Ecto neural progenitor cell (in vitro differentiated cells): ENCODE data around the gene RSAD2.
A peak's percentile ranks its signal among the peaks of the same experiment; 100 is the strongest.
"Not testable (repeated sequence)": the region's sequence is repeated elsewhere in the genome, so short reads cannot be mapped to it uniquely, and the experiment has no call there.

Experiments used
- DNase-seq: peaks from one replicate; pipeline ENCODE4 v3.0.0-alpha.2; 2018; ENCODE audit warnings: low spot score

RSAD2 gene

GRCh38 chr2:6864231-6864754 is 13.3 kb upstream of the RSAD2 start:
- no peak for DNase-seq

- DNase-seq, result no peak
Measured at GRCh38 chr2:6864923-6865345, 12.6 kb upstream of the RSAD2 start.

DNA sequence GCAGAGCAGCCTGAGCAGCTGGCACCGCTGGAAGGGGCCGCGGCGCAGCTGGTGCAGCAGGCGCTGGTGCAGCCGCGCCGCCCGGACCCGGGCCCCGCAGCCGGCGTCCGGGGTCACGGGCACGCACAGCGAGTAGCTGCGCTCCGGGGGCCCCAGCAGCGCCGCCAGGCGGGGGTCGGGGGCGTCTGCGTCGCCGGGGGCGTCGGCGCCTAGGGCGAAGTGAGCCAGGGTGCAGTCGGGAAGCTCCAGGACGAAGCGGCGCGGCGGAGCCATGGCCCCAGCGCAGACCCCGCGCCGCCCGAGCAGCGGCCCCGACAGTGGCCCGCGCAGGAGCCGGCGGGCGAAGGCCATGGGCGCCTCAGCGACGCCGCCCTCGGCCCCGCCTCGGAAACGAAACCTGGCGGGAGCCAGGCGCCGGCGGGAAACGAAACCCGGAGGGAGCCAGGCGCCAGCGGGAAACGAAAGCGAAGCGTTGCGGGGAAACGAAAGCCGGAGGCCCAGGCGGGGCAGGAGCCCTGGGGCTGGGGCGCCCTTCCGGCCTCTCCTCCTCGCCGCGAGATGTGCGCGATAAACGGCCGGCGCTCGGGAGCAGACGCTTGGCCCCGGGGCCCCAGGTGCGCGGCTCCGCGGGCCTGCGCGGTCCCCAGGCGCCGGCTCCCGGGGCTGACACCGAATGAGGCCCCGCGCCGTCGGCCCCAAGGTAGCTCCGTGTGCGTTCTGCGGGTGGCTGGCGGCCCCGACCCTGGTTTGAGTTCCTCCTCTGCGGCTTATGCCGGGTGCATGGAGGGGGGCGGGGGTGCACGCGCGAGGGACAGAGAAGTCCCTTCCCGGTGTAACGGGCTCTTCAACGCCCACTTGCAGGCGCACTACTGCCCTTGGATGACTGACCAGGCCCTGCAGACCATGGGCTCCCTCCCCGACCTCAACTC is 12.0 kb upstream of the RSAD2 start, which contains the start of gene CMPK2:
TSS of gene CMPK2 (minus strand) at position 562 of the 929 bp plus-strand sequence. CDS start at position 351, 211 bp downstream.
- peak; percentile 68 for DNase-seq

- peak; percentile 49 for DNase-seq
Measured at GRCh38 chr2:6866275-6866671, 11.3 kb upstream of the RSAD2 start.

- no peak for DNase-seq
Measured at GRCh38 chr2:6866982-6867381, 10.6 kb upstream of the RSAD2 start.

GRCh38 chr2:6872394-6872793 is 5.2 kb upstream of the RSAD2 start:
- no peak for DNase-seq

DNA sequence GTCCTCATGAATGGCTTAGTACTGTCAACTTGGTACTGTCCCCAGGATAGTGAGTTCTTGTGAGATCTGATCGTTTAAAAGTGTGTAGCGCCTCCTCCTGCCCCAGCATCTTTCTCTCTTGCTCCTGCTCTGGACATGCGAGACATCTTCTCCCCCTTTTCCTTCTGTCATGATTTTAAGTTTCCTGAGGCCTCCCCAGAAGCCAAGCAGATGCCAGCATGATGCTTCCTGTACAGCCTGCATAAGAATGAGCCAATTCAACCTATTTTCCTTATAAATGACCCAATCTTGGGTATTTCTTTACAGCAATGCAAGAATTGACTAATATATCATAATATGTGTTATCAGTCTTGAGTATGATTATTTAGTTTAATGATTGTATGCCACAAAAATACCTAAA is 3.5 kb upstream of the RSAD2 start:
- DNase-seq, result no peak

- DNase-seq, result no peak
Measured at GRCh38 chr2:6876309-6876708, 1.3 kb upstream of the RSAD2 start.

GRCh38 chr2:6878549-6878948 is 972 bp downstream of the RSAD2 start:
- DNase-seq, result no peak

DNA sequence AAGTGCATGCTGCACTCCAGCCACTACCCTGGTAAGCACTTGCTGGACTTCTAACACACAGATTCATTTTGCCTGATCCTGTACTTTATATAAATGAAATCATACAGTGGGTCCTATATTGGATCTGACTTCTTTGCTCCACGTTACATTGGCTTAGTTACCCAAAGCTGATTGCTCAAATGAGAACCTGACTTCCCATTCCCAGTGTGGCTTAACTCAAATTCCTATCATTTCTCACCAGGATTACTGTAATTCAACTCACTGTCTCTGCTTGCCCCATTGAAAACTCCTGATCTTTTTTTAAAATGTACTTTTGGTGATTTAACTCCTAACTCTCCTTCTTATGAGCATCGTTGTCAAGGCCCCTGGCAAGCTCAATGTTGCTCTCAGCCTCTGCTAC is 1.4 kb downstream of the RSAD2 start:
- no peak for DNase-seq

DNA sequence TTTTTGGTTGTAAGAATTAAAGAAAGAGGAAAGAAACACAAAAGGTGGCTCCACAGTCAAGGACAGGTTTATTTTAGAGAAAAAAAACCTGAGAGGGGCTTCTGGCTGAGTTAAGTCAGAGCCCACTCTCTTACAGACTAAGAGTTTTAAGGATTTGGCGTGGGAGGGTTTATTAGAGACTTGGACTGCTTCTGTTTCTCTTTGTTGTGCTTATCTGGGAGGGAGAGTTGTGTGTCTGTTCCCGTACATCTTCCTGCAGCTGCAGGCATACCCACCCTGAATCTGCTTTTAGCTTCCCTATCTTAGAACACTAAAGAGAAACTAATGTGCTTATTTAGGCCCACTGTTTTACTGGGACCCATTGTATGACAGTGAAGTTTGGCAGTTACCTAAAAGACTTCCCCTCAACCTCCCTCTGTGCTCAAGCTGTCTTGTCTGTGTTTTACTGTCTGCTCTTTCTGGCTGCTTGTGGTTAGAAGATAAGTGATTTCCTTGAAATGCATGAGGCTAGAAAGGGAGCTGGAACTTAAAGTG is 2.7 kb downstream of the RSAD2 start:
- DNase-seq, result no peak

- no peak for DNase-seq
Measured at GRCh38 chr2:6881046-6881445, 3.5 kb downstream of the RSAD2 start.

DNA sequence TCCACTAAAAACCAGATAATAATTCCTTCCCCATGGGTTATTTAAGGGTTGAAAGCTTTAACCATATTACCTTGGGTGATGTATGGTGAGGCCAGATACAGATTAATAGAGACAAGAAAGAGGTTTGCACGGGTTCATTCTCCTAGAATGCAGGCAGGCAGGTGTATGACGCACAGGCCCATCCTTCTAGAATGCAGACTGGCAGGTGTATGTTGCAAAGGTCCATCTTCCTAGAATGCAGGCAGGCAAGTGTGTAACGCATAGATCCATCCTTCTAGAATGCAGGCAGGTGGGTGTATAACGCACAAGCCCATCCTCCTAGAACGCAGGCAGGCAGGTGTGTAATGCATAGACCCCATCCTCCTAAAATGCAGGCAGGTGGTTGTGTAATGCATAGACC is 3.9 kb downstream of the RSAD2 start:
- DNase-seq, result no peak

GRCh38 chr2:6883448-6884122 is 6.0 kb downstream of the RSAD2 start:
- DNase-seq, result no peak

DNA sequence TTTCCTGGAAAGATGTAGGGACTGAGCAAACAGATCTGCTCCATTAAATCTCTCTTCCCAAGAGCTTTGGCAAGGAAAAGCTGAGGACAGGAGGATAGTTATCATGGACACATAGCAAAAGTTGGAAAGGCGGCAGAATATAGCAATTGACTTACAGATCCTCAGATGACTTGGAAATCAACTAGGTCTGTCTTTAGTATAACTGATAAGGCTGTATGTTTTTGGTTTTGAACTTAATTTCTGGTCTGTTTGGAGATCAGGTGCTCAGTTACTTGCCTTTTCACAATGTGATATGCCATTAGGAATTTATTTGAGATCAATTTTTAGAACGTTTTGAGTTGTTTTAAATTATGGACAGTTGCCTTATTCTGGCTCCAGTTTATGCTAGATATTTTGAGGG is 8.0 kb downstream of the RSAD2 start:
- DNase-seq, result no peak

DNA sequence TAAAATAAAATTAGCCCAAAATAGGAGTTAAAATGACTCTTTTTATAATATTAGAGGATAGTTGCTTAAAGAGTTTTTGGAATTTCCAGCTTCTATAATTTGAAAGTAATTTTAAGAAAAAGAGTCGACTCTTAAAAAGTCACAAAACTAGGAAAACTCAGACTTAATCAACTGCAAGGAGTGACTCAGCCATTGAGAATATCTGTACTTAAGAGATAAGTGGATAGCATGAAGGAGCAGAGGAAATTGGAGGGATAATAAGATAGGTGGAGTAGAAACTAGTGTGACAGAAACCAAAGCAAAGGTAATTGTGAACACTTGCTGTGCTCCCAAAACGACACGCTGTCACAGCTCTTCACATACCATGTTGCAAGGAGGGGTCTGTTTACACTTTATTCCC is 8.4 kb downstream of the RSAD2 start:
- DNase-seq, result no peak

DNA sequence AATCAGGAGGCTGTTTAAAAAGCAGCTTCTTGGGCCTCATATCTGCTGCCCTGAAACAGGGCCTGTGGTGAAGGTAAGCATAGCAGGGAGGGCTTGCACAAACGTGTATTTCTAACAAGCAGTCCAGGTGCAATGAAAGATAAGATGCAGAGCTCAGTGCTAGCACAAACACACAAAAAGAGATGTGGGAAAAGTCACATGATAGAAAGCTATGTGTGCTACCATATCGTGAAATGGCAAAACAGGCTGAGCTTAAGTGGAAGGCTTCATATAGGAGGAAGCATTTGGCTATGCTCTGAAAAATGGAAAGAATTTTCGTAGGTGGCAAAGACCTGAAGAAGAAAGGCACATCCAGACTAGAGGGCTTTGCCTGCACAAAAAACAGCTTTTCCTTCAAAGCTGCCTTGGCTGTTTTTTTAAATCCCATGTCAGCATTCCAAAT is 10.2 kb downstream of the RSAD2 start:
- no peak for DNase-seq

DNA sequence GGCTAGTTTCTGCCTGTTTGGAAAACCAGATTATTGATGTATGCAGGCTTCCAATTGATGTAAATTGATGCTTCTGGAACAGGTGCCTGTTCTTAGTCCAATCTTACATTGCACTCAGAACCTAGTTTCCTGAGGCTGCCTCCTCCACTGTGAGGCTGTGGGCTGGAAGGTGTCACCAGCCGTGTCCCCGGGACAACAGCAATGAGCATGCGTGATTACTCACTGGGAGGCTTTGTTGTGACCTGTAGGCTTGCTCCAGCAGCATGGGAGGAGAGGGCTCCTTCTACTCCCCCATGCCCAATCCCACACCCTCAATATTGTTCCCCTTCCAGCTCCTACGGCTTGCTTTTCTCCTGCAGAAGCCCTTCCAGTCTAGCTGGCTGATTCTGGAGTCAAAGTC is 11.1 kb downstream of the RSAD2 start:
- no peak for DNase-seq

GRCh38 chr2:6893876-6894482 is 16.4 kb downstream of the RSAD2 start:
- no peak for DNase-seq

GRCh38 chr2:6896930-6897759 is 19.6 kb downstream of the RSAD2 start:
- DNase-seq, result no peak

- DNase-seq, result not testable (repeated sequence)
Measured at GRCh38 chr2:6902581-6902980, 25.0 kb downstream of the RSAD2 start.
